ENCODE data around the gene RIPK4. TPM values are rescaled to one million over a fixed set of nuclear protein-coding genes. Genes with fewer than 3 reads are reported as not detected.

RIPK4 gene
- total RNA-seq, 1 experiment from 2014 or later = 20.1 TPM

DNA sequence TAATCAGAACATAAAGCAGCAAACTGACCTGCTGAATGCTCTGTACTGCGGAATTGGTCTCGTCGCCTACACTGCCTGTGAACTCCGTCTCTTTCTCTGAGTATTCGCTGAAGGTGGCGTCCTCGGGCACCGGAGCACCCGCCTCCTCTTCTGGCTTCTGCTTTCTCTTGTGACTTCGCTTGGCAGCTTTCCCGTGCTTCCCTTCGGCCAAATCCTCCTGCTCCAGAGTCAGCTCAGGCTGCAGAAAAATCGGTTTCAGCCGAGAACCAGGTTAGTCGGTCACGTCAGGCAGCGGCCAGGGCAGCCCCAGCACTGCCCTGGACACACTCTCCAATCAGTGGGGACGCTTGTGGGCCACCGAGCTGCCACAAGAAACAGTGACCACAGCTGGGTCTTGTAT is 35.8 kb upstream of the RIPK4 start (continued):
- TF ChIP-seq, protein P1, sequence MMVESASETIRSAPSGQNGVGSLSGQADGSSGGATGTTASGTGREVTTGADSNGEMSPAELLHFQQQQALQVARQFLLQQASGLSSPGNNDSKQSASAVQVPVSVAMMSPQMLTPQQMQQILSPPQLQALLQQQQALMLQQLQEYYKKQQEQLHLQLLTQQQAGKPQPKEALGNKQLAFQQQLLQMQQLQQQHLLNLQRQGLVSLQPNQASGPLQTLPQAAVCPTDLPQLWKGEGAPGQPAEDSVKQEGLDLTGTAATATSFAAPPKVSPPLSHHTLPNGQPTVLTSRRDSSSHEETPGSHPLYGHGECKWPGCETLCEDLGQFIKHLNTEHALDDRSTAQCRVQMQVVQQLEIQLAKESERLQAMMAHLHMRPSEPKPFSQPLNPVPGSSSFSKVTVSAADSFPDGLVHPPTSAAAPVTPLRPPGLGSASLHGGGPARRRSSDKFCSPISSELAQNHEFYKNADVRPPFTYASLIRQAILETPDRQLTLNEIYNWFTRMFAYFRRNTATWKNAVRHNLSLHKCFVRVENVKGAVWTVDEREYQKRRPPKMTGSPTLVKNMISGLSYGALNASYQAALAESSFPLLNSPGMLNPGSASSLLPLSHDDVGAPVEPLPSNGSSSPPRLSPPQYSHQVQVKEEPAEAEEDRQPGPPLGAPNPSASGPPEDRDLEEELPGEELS (CRISPR knock-in tag; IDR thresholded peaks at IDR 0.05) = no peak

GRCh38 chr21:41802198-41802584 is 35.3 kb upstream of the RIPK4 start:
- ChIA-PET POLR2A (no interaction called here), CTCF (interaction anchor here (3.7 kb wide), 1 partner anchor 190 kb away, joined by 14 read pairs; no protein-coding TSS in a partner anchor)
- ATAC-seq (no peak), DNase-seq (ENCODE audit: low spot score) (no peak)
- no peaks in the 10 kb centered on the region for H3K4me1 Mint-ChIP-seq
- H3K36me3 Mint-ChIP-seq = peaks cover 17% of the 10 kb centered on the region
- no peak overlapping the region for H3K27ac Mint-ChIP-seq
- TF ChIP-seq ARID4B (CRISPR knock-in tag; IDR thresholded peaks at IDR 0.05; ENCODE audit: borderline replicate concordance) (no peak), PRDM15 (CRISPR knock-in tag; IDR thresholded peaks at IDR 0.05) (no peak), ERG (CRISPR knock-in tag; IDR thresholded peaks at IDR 0.05) (no peak), FOXP1 (CRISPR knock-in tag; IDR thresholded peaks at IDR 0.05; ENCODE audit: borderline replicate concordance) (no peak), GRHL2 (CRISPR knock-in tag; IDR thresholded peaks at IDR 0.05; ENCODE audit: insufficient replicate concordance, severe bottlenecking) (no peak), ELF4 (CRISPR knock-in tag; IDR thresholded peaks at IDR 0.05; ENCODE audit: low read depth) (no peak), ZNF396 (CRISPR knock-in tag; IDR thresholded peaks at IDR 0.05; ENCODE audit: borderline replicate concordance) (no peak), TEAD4 (CRISPR knock-in tag; IDR thresholded peaks at IDR 0.05) (no peak), KAT7 (CRISPR knock-in tag; IDR thresholded peaks at IDR 0.05; ENCODE audit: borderline replicate concordance) (no peak), ZNF512 (CRISPR knock-in tag; IDR thresholded peaks at IDR 0.05; ENCODE audit: borderline replicate concordance) (no peak), TCF7 (CRISPR knock-in tag; IDR thresholded peaks at IDR 0.05; ENCODE audit: low read depth) (no peak), PRRX2 (CRISPR knock-in tag; IDR thresholded peaks at IDR 0.05) (no peak), OVOL2 (CRISPR knock-in tag; IDR thresholded peaks at IDR 0.05; ENCODE audit: borderline replicate concordance) (no peak), ZNF423 (CRISPR knock-in tag; IDR thresholded peaks at IDR 0.05) (no peak), ZNF263 (CRISPR knock-in tag; IDR thresholded peaks at IDR 0.05; ENCODE audit: low read depth) (no peak)
- TF ChIP-seq, protein P1 (CRISPR knock-in tag; IDR thresholded peaks at IDR 0.05) = no peak
- no peak overlapping the region for H3K4me3 Mint-ChIP-seq
- peaks cover 11% of the 10 kb centered on the region for H3K9me3 Mint-ChIP-seq
- no peaks in the 10 kb centered on the region for H3K27me3 Mint-ChIP-seq (ENCODE audit: low read depth)
